Measurements from ENCODE around the gene P2RY1. TPM values are rescaled to one million over a fixed set of nuclear protein-coding genes. Genes with fewer than 3 reads are reported as not detected.

The P2RY1 gene
- total and polyA plus RNA-seq, 7 donors: 0.25 to 1.4 (median 0.97) TPM

- TF ChIP-seq CTCF (IDR thresholded peaks at IDR 0.05): peak; percentile 27
- H3K36me3 ChIP-seq (ENCODE audit: insufficient read depth in 1 of 2, low read depth in 1 of 2): no peaks in the 10 kb centered on the region
- no peaks in the 10 kb centered on the region for H3K4me1 ChIP-seq
- 13 to 15% (median 15%) methylated on average over 17 of the region's 17 CpGs for WGBS, 3 donors
- peak overlapping the region; percentile 92 for H3K4me3 ChIP-seq
- no peaks in the 10 kb centered on the region for H3K27me3 ChIP-seq (ENCODE audit: insufficient read depth in 3 of 3, low read length in 2 of 3)
- no peaks in the 10 kb centered on the region for H3K9me3 ChIP-seq
- ATAC-seq (peak in 1 of 4 donors; percentile 67), DNase-seq (no peak)
- peak overlapping the region; percentile 72 for H3K27ac ChIP-seq
- intact Hi-C loops (cut with DNase I): no loop called here
These were observed 648 bp upstream of the P2RY1 start for GRCh38 chr3:152834191-152834775.

GRCh38 chr3:152835601-152836102, 721 bp downstream of the P2RY1 start:
- no peaks in the 10 kb centered on the region for H3K4me1 ChIP-seq
- no peaks in the 10 kb centered on the region for H3K9me3 ChIP-seq
- H3K4me3 ChIP-seq: peak overlapping the region; percentile 92
- WGBS, 3 donors: 1 to 3% (median 2%) methylated on average over 34 to 47 of the region's 47 CpGs
- no peaks in the 10 kb centered on the region for H3K36me3 ChIP-seq (ENCODE audit: insufficient read depth in 1 of 2, low read depth in 1 of 2)
- intact Hi-C loops (cut with DNase I): no loop called here
- peak; percentile 17 to 48 for DNase-seq
- no peak for ATAC-seq
- no peaks in the 10 kb centered on the region for H3K27me3 ChIP-seq (ENCODE audit: insufficient read depth in 3 of 3, low read length in 2 of 3)
- TF ChIP-seq CTCF (IDR thresholded peaks at IDR 0.05): no peak
- H3K27ac ChIP-seq: peak overlapping the region; percentile 72

- H3K27me3 ChIP-seq (ENCODE audit: insufficient read depth in 3 of 3, low read length in 2 of 3): no peaks in the 10 kb centered on the region
- 64 to 73% (median 68%) methylated on average over 14 of the region's 14 CpGs for WGBS, 3 donors
- intact Hi-C loops (cut with DNase I): no loop called here
- no peak for TF ChIP-seq CTCF (IDR thresholded peaks at IDR 0.05)
- H3K4me1 ChIP-seq: peaks cover under 1% of the 10 kb centered on the region
- no peaks in the 10 kb centered on the region for H3K36me3 ChIP-seq (ENCODE audit: insufficient read depth in 1 of 2, low read depth in 1 of 2)
- peak overlapping the region; percentile 92 for H3K4me3 ChIP-seq
- ATAC-seq: no peak
- no peaks in the 10 kb centered on the region for H3K9me3 ChIP-seq
- no peak for DNase-seq
- no peak overlapping the region for H3K27ac ChIP-seq
These were observed 1.3 kb downstream of the P2RY1 start for GRCh38 chr3:152836269-152836668.

GRCh38 chr3:152839511-152839910, 4.6 kb downstream of the P2RY1 start:
- Histone ChIP-seq H3K36me3 (ENCODE audit: insufficient read depth in 1 of 2, low read depth in 1 of 2) (no peaks in the 10 kb centered on the region), H3K4me1 (peaks cover 3% of the 10 kb centered on the region), H3K4me3 (no peak overlapping the region), H3K27ac (no peak overlapping the region), H3K27me3 (ENCODE audit: insufficient read depth in 3 of 3, low read length in 2 of 3) (no peaks in the 10 kb centered on the region), H3K9me3 (no peaks in the 10 kb centered on the region)
- TF ChIP-seq CTCF (IDR thresholded peaks at IDR 0.05): no peak
- intact Hi-C loops (cut with DNase I): no loop called here
- ATAC-seq (no peak), DNase-seq (no peak)
- 31 to 42% (median 41%) methylated on average over 1 of the region's 1 CpG for WGBS, 3 donors

- H3K9me3 ChIP-seq: no peaks in the 10 kb centered on the region
- H3K27me3 ChIP-seq (ENCODE audit: insufficient read depth in 3 of 3, low read length in 2 of 3): no peaks in the 10 kb centered on the region
- H3K27ac ChIP-seq: no peak overlapping the region
- intact Hi-C loops (cut with DNase I): no loop called here
- DNase-seq: no peak
- no peak for ATAC-seq
- H3K4me3 ChIP-seq: no peak overlapping the region
- 7 to 25% (median 14%) methylated on average over 1 of the region's 1 CpG for WGBS, 3 donors
- TF ChIP-seq CTCF (IDR thresholded peaks at IDR 0.05): no peak
- H3K4me1 ChIP-seq: peaks cover 3% of the 10 kb centered on the region
- H3K36me3 ChIP-seq (ENCODE audit: insufficient read depth in 1 of 2, low read depth in 1 of 2): no peaks in the 10 kb centered on the region
These were observed 6.2 kb downstream of the P2RY1 start for GRCh38 chr3:152841131-152841530.
